Measurements from ENCODE around the gene CSMD2.

The CSMD2 gene

GRCh38 chr1:33849211-33849610 lies 315.8 kb downstream of the CSMD2 start:
- H3K4me3 ChIP-seq (ENCODE audit: low read length) = no peak overlapping the region
- TF ChIP-seq CTCF (conservative IDR thresholded peaks at IDR 0.05; ENCODE audit: low read length) = no peak
- no peak for DNase-seq (ENCODE audit: low read depth)

- peak; percentile 33 for DNase-seq (ENCODE audit: low read depth)
- no peak overlapping the region for H3K4me3 ChIP-seq (ENCODE audit: low read length)
- no peak for TF ChIP-seq CTCF (conservative IDR thresholded peaks at IDR 0.05; ENCODE audit: low read length)
Observed at GRCh38 chr1:33848205-33848937, 316.7 kb downstream of the CSMD2 start.

- H3K4me3 ChIP-seq (ENCODE audit: low read length) = no peak overlapping the region
- no peak for DNase-seq (ENCODE audit: low read depth)
- TF ChIP-seq CTCF (conservative IDR thresholded peaks at IDR 0.05; ENCODE audit: low read length) = no peak
Observed at GRCh38 chr1:33846861-33847260, 318.2 kb downstream of the CSMD2 start.

- TF ChIP-seq CTCF (conservative IDR thresholded peaks at IDR 0.05; ENCODE audit: low read length) = no peak
- no peak overlapping the region for H3K4me3 ChIP-seq (ENCODE audit: low read length)
Observed at GRCh38 chr1:33844166-33844565, 320.9 kb downstream of the CSMD2 start.

GRCh38 chr1:33842348-33842747 lies 322.7 kb downstream of the CSMD2 start:
- TF ChIP-seq CTCF (conservative IDR thresholded peaks at IDR 0.05; ENCODE audit: low read length) = 0 out of 2 replicates have a peak, but pooled peaks have one; percentile 4
- DNase-seq (ENCODE audit: low read depth) = no peak
- no peak overlapping the region for H3K4me3 ChIP-seq (ENCODE audit: low read length)

More at GRCh38 chr1:33844166-33844565, 320.9 kb downstream of the CSMD2 start:
- DNase-seq (ENCODE audit: low read depth) = no peak

GRCh38 chr1:33841494-33841893 lies 323.5 kb downstream of the CSMD2 start:
- DNase-seq (ENCODE audit: low read depth) = peak; percentile 57
- no peak overlapping the region for H3K4me3 ChIP-seq (ENCODE audit: low read length)
- no peak for TF ChIP-seq CTCF (conservative IDR thresholded peaks at IDR 0.05; ENCODE audit: low read length)

GRCh38 chr1:33837635-33838034 lies 327.4 kb downstream of the CSMD2 start:
- no peak for DNase-seq (ENCODE audit: low read depth)
- no peak overlapping the region for H3K4me3 ChIP-seq (ENCODE audit: low read length)
- no peak for TF ChIP-seq CTCF (conservative IDR thresholded peaks at IDR 0.05; ENCODE audit: low read length)

Measured in AG10803 (cell line).